Hematopoietic multipotent progenitor cell treated with erythropoietin and hydrocortisone succinate and interleukin-3 and kit ligand, for 4 days (in vitro differentiated cells): ENCODE data around the gene AFM.

Source experiments
- DNase-seq: peaks from one replicate; pipeline ENCODE4 v3.0.0-alpha.2; 2015

AFM gene

DNA sequence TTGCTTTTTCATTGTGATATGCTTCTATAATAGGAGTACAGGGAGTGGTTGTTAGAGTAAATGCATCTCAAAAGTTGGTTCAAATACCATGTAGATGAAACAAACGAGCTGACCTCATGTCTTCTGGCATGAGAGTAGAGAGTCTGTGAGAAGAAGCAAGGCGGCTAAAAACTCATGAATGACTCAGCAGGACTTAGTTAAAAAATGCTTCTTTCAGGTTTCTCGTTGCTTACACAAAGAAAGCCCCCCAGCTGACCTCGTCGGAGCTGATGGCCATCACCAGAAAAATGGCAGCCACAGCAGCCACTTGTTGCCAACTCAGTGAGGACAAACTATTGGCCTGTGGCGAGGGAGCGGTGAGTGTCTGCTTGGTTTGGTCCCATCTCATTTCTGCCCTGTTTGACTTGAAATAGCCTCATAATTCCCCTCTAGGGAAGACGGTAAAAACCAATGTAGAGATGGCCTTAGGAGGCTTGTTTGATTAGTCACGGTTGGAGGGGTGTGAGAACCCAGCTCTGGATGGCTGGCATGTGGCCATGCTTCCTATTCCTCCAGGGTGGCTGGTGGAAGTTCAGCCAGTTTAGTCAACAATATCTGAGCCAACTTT, 31.0 kb upstream of the AFM start:
- no peak for DNase-seq

DNA sequence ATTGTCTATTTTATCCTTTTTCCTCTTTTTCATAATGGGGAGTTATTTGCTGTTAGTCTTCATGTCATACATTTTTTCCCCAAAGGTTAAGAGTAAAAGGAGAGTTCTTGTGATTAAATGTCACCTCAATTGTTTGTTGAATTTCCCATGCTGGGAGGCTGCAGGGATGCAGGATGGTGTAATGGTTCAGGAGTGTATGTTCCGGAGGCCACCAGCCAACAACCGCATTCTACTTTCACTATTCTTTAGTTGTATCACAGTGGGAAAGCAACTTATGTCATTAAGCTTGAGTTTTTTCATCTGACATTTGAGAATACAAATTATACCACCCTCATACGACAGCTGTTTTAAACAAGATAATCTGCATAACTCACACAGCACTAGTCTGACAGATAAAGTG, 30.1 kb upstream of the AFM start:
- no peak for DNase-seq

DNA sequence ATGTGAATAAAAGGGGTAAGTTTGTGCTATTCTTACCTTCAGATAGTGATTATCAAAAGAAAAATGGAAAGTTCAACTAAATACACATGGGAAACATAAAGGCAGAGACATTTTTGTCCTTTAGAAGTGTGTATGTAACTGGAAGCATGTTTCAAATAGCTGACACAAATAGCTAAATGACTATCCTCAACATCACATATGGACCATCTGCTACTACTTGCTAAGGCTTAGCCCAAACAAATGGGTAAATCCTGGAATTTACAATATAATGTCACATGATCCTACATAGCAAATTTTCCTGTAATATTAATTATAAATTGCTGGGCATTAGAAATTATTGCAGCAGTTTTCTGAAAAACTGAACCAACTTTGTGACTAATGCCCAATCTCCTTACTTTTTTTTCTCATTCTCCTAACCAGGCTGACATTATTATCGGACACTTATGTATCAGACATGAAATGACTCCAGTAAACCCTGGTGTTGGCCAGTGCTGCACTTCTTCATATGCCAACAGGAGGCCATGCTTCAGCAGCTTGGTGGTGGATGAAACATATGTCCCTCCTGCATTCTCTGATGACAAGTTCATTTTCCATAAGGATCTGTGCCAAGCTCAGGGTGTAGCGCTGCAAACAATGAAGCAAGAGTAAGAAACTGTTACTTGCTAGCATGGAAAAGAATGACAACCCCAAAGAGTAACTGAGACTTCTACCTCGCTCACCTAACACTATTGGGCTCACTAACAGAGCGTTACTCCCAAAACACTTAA, 29.4 kb upstream of the AFM start:
- DNase-seq: no peak

DNA sequence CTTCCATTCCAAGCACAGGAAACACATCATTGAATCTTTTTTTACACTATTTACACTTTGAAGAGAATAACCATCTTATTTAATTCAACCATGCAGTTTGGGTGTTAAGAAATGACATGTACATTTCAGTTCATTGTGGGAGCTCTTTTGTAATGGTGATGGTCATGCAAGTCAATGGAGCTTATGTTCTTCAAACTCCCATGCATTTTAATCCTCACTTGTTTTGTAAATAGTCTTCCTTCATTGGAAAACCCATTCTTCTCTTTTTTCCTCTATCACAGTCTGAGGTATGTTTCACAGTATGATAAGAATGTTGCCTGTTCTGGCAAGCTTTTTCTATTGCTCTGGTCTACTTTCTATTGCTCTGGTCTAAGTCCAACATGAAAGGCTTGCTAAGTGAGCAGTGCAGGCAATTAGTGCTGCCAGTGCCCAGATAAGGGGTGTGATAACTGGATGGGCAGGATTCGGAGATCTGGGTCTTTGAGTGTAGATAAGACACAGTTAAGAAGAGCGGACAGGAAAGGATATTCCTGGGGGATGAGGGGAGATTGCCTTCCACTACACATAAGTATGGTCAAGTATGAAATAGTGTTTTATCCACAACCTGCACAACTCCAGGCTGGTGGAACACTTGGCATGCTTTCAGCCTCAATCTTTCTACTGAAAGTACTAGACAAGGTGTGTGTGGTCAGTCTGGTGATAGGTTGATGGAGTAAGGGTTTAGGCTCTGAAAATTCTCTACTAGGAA, 28.4 kb upstream of the AFM start:
- no peak for DNase-seq

DNA sequence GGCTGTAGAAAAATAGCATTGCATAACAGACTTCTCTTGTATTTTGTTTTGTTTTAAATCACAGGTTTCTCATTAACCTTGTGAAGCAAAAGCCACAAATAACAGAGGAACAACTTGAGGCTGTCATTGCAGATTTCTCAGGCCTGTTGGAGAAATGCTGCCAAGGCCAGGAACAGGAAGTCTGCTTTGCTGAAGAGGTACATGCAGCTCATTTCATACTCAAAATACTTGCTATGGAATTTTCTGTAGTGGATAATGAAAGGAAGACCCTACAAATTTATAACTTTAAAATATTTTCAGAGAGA, 27.9 kb upstream of the AFM start:
- no peak for DNase-seq

DNA sequence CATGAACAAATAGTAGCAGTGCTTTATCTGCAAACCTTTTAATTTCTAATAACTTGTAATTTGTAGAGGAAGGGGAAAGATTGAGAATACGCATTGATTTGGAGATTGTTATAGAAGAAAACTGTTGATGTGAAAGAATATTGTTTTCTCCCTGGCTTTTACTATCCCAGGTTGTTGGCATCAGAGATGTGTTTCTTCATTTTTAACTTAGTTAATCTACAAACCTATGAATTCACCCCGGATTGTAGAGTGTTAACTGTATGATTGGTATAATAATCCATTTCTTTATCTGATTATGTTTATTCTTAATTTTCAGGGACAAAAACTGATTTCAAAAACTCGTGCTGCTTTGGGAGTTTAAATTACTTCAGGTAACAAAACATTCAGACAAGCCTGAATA, 26.6 kb upstream of the AFM start:
- no peak for DNase-seq

DNA sequence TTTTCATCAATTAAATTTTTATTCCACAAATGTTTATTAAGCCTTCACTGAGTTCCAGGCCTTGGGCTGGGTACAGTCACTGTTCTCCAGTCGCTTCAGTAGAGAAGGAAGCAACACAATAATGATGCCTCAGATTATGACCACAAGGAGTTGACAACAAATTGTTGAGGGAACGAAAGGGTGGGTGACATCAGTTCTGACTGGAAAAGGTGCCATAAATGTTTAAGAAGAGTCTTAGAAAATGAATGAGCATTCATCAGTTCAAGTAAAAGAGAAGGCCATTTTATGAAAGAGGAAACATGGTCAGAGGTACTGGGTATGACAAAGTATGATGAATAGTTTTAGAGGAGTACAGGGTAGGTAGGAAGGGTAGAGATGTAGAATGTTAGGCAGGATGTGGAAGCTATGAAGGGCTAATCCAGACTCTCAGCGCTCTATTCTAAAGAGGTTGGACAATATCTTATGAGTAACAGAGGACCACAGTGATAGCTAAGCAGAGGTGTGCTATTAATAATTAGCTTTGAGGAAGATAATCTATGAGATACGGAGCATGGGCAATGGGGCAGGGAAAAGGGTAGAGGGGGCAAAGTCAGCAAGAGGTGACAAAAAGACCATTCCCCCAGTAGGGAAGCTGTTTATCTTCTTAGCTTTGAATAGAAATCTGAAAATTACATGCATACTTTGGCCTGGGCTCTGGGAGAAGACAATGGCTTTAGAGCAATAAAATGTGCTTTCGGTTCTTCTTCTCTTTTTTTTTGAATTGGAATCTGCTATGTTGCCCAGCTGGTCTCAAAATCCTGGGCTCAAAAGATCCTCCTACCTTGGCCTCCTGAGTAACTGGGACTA, 25.1 kb upstream of the AFM start:
- no peak for DNase-seq

DNA sequence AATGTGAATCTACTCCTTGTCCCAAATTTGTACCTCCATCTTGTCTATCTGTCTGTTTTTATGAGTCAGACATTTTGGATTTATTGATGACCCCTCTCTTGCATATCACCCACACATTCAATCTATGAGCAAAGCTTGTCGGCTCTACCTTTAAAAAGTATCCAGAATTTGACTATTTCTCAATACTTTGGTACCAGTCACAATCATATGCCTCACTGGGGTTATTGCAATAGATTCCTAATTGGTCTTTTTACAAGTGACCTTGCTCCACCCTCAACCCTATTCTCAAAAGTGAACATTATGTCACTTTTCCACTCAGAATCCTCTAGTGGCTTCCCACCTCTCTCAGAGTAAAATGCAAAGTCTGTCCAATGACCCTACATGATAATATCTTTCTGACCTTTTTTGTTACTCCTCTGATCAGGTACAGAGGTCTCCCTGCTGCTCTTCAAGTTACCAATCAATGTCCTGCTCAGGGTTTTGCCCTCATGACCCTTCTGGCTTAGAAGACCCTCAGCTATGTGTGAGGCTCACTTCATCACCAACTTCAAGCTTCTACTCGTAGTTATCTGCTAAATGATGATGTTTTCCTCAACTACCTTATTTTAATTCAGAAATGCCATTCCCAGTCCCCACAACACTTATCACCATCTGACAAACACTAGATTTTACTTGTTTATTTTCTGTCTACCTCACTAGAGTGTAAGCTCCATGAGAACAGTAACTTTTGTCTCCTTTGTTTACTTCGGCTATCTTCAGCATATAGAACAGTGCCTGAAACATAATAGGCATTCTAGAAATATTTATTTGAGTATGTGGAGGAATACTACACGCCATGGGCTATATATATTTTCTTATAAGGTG, 23.1 kb upstream of the AFM start:
- no peak for DNase-seq

DNA sequence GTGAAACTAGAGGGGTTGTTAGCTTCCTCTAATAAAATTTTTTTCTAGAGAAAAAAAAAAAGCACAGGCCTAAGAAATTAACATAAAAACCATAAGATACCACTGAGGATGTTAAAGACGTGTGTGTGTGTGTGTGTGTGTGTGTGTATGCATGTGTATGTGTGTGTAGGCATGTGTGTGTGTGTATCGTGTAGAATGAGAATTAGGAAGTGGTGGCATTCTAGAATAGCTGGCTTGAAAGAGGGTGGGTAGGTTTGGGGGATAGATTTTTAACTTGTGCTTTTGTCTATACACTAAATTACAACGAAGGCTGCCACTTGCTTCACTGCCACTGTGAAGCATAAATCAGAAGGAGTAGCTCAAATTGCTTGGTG, 22.5 kb upstream of the AFM start:
- DNase-seq: no peak

DNA sequence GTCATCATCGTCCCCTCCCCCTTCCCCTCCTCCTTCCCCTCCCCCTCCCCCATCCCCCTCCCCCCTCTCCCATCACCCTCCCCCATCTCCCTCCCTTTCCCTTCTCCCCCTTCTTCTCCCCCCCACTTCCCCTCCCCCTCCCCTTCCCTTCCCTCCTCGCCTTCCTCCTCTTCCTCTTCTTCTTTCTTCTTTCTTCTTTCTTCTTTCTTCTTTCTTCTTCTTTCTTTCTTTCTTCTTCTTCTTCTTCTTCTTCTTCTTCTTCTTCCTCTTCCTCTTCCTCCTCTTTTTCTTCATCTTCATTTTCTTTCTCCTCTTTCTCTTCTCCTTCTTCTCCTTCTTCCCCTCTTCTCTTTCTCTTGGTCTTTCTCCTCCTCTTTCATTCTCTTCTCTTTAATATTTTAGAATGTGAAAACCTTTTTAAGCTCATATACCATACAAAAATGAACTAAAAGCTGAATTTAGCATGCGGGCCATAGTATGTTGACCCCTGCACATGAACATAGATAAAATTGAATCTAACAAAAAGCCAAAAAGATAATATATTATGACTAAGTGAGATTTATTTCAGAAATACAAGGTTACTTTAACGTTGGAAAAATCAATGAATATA, 20.5 kb upstream of the AFM start:
- no peak for DNase-seq

DNA sequence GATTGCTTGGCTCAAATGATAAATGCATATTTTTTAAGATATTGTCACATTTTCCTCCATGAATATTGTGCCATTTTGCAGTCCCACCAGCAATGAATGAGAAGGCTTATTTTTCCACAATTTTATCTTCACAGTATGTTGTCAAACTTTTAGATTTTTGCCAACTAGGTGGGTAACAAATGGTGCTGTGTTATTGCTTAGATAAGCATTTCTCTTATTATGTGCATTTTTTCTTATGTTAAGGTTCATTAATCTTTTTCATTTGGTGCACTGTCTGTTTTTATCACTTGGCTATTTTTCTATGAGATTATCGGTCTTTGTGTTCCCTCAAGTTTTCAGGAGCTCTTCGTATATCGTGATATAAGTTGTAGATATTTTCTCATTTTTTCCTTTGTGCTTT, 13.4 kb upstream of the AFM start:
- no peak for DNase-seq

DNA sequence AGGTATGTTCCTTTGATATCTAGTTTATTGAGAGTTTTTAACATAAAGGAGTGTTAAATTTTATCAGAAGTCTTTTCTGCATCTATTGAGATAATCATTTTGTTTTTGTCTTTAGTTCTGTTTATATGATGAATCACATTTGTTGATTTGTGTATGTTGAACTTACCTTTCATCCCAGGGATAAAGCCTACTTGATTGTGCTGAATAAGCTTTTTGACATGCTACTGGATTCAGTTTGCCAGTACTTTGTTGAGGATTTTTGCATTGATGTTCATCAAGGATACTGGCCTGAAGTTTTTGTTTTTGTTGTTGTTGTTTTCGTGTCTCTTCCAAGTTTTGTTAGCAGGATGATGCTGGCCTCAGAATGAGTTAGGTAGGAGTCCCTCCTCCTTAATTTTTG, 10.8 kb upstream of the AFM start:
- DNase-seq: no peak

DNA sequence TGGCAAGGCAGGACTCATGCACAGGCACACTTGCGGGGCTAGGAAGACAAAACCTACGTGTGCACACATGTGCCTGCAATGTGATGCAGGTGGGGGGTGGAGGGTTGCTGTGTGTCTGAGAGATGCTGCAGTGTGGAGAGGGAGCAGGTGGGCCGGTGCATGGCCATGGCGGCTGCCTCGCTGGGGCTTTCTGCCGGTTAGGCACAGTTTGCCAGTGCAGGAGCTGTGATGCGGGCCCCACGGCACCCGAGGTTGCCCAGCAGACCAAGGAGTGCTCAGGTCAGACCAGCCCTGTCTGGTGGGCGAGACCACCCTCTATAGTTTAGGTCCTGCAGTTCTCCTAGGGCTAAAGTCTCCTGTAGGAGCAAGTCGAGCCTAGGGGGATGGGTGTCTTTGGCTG, 4.4 kb upstream of the AFM start:
- no peak for DNase-seq

DNA sequence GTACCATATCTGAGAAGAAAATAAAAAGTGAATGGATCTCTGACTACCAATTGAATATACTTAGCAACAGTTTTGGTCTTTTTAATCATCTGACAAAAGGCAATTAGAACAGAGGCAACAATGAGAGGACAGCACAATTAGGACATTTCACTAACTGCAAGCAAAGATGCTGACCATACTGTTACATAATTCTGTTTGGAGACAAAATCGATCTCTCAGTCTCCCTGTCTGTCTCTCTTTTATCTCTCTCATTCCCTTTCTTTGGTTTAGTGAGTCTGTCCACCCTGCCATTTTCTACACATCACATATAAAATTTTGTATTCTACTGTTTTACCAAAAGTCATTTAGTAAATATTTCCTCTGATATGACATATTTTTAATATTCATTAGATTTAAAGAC, 2.2 kb upstream of the AFM start:
- no peak for DNase-seq

DNA sequence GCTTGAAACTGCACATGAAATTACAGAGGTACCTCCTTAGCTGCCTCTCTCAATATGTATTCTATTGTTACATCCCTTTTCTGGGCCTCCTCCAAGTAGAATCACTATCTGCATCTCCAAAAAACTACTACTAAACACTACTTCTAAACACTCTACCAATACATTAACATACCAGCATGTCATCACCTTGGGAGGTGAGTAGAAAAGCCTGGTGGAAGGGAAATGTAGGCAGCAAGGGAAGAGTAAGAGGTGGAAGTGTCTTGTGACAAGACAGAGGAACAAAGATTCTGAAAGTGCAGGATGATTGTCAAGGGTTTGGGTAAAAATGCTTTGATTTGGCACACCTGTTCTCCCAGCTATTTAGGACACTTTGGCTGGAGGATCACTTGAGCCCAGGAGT, 3.5 kb downstream of the AFM start:
- no peak for DNase-seq

DNA sequence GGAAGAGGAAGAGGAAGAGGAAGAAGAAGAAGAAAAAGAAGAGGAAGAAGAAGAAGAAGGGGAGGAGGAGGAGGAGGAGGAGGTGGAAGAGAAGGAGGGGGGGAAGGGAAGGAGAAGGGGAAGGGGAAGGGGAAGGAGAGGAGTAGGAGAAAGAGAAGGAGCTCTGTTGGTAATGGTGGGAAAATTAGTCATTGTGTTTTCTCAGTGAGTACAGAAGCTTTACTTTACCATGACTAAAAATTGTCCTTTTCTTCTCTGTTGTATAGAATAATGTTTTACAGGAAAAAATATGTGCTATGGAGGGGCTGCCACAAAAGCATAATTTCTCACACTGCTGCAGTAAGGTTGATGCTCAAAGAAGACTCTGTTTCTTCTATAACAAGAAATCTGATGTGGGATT, 4.1 kb downstream of the AFM start:
- no peak for DNase-seq

DNA sequence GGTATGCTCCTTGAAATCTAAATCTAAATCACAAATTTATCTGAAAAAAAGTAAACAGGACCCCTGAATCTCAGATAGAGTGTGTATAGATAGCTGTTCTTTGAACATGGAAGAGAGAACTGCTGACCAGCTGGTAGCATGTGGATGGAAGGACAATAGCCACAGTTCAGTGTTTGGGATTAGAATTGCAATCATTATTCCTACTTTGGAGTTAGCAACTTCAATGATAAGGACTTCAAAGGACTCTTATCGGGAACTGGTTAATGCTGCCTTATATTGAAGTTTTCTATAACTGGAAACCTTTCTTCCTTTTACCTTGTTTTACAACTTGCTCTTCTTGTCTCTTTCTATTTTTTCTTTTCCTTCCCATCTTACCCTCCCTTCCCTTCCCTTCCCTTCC, 5.0 kb downstream of the AFM start:
- DNase-seq: no peak

DNA sequence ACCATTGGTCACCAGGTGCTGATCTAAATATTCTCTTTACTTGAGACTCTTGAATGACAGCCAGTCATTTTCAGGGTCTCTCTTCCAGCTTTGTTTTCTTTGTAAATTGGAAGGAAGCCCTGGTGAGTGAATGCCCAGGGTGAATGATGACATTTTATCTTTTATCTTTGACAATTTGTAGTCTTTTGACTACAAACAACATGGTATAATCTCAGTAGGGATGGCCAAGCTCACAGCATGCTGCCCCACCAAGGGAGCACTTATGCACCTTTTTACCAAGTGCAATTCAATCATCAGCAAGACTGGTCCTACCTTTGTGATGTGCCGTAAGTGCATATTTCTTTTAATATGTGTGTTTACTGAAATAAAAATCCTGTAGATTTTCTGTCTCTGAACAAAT, 5.7 kb downstream of the AFM start:
- no peak for DNase-seq

DNA sequence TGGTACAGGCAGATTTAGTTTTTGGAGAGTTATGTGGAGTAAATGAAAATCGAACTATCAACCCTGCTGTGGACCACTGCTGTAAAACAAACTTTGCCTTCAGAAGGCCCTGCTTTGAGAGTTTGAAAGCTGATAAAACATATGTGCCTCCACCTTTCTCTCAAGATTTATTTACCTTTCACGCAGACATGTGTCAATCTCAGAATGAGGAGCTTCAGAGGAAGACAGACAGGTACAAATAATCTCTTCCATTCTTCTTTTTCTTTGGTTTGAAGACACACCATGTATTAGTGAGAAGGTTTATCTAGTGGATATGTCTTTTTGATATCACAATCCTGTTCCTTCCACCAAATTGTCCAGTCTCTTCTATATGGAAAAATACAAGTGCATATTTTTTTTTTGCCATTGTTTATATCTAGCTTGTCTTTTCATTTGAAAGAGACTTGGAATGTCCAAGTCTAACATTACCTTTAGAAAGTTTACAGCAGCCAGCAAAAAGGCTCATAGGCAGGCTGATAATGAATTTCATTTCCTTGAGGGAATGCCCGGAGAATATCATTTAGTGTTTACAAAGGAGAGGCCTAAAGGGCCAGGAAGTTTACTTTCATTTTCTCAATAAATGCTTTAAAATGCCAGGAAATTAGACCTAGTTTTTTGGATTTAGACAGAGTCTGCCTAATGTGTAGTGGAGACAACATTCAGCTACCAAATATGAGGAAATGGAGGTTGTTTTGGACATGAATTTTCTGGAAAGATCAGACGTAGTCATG, 18.6 kb downstream of the AFM start:
- DNase-seq: no peak

DNA sequence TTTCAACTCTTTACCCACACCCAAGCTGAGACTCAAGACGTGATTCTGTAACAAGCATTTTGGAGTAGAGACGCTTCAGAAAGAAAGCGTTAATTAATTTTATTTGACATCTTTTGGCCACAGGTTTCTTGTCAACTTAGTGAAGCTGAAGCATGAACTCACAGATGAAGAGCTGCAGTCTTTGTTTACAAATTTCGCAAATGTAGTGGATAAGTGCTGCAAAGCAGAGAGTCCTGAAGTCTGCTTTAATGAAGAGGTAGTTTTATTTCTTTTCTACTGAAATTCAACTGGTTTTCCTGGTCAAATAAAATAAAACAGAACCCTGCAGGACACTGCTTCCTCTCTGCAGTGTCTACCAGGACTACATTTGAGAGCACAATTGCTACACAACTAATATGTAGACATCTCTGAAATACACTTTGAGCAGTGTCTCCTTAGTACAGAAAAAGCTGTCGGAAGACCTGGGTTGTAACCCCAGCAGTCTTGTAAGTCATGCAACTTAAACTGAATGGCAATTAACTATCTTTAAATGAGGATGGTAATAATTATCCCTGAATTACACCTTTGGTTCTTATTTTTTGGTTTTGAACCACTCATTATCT, 20.2 kb downstream of the AFM start:
- no peak for DNase-seq

DNA sequence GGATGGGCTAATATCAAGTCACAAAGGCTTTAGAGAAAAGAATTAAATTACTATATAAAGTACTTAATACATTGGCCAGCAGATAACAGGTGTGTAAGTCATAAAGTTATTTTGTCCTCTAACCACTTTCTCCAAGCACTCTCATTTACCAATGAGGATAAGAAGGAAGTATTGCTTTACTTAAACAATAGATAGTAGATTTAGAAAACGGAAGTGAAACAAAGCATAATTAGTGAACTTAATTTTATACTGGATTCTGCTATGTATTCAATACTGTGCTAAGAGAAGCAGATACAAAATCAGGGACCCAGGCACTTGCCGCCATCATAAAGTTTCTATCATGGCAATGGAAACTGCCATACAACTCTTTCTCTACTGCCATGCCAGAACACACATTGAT, 24.0 kb downstream of the AFM start:
- DNase-seq: no peak
